GM20431 (cell line): ENCODE results near the gene IRAK2.
"Not testable (repeated sequence)": the region's sequence is repeated elsewhere in the genome, so short reads cannot be mapped to it uniquely, and the experiment has no call there.

ENCODE experiments used
- in situ Hi-C: fragments of 300-500 bp; cut with MseI, MboI; formaldehyde crosslinking; loops from one replicate; pipeline ENCODE4 v1.15.0; 2020; ENCODE audit warnings: low sequenced_read_pairs; ENCODE audit not compliant: unreplicated experiment

The IRAK2 gene

DNA sequence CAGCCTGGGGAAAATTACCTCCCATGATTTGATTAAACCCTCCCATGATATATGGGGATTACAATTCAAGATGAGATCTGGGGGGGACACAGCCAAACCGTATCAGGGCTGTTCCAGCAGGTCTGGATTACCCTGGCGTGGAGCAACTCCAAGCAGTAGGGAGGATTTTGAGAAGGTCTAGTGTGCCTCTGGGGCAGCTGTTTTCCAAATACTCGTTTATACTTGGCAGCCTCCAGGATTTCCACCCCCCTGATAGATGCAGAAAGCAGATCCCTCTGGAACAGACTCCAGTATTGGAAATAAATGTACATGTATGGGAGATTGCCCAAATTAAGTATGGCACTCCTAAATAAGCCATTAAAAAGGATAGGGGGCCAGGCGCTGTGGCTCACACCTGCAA is 7.7 kb upstream of the IRAK2 start:
- in situ Hi-C loops = no loop called here

DNA sequence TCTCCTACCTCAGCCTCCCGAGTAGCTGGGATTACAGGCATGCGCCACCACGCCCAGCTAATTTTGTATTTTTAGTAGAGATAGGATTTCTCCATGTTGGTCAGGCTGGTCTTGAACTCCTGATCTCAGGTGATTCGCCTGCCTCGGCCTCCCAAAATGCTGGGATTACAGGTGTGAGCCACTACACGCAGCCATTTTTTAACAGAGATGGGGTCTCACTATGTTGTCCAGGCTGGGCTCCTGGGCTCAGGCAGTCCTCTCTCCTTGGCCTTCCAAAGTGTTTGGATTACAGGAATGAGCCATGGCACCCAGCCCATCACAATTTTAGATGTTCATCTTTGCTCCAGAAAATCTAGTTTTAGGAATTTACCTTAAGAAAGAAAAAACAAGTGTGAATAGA is 6.2 kb upstream of the IRAK2 start:
- in situ Hi-C loops = not testable (repeated sequence)

DNA sequence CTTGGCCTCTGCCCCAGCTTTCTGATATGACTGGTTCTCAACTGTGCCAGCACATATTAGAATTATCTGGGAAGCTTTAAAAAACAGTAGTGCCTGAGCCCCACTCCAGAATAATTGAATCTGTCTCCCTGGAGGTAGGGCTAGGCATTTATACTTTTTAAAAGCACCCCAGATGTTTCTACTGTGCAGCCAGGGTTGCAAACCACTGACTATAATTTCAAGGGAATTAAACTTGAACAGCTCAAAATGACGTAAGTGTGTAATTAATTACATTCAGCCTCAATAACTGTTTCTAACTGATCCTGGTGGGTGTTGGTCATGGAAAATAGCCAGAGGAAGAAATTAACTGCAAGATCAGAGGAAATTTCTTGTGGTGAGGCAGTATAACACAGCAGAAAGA is 4.4 kb upstream of the IRAK2 start:
- in situ Hi-C loops = loop anchor here (10.0 kb wide), 1 partner anchor 64 kb away; no protein-coding TSS in a partner anchor

DNA sequence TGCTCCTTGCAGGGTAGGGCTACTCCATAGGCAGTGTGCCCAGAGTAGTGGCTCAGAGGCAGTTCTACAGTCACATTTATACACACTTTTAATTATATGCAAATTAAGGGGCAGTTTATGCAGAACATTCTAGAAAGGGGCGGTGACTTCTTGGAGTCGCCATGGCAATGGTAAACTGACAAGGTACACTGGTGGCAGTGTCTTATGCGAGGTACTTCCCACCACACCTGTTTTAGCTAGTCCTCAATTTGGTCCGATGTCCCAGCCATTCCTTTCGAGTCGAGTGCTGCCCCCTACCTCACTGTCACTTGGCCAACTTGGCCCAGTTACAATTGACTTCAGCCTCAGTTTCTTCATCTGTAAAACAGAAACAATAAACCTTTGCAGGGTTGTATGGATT is 3.8 kb upstream of the IRAK2 start:
- in situ Hi-C loops = loop anchor here (10.0 kb wide), 1 partner anchor 64 kb away; no protein-coding TSS in a partner anchor

DNA sequence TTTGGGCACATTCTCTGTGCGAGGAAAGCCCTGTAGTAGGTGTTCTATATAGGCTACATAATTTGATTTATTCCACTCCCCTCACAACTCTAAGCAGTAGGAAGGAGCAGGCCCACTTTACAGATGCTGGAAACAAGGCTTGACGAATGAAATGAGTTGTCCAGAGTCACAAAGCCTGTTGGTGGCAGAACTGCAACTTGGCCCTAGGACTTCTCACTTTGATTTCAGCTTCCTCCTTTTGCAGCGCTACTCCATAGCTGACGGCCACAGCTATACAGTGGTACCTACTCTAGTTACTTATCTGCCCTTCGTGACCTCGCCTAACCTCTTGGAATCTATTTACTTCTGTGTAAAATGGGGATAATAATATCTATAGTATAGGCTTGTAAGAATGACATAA is 2.5 kb upstream of the IRAK2 start:
- in situ Hi-C loops = loop anchor here (10.0 kb wide), 1 partner anchor 63 kb away; no protein-coding TSS in a partner anchor

DNA sequence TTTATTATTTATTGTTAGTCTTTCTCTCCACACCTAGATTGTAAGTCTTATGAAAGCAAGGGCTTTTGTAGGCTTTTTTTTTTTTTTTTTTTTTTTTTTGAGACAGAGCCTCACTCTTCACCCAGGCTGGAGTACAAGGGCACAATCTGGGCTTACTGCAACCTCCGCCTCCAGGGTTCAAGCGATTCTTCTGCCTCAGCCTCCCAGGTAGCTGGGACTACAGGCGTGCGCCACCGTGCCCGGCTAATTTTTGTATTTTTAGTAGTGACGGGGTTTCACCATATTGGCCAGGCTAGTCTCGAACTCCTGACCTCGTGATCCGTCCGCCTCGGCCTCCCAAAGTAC is 546 bp upstream of the IRAK2 start:
- in situ Hi-C loops = loop anchor here (10.0 kb wide), 1 partner anchor 61 kb away; no protein-coding TSS in a partner anchor

DNA sequence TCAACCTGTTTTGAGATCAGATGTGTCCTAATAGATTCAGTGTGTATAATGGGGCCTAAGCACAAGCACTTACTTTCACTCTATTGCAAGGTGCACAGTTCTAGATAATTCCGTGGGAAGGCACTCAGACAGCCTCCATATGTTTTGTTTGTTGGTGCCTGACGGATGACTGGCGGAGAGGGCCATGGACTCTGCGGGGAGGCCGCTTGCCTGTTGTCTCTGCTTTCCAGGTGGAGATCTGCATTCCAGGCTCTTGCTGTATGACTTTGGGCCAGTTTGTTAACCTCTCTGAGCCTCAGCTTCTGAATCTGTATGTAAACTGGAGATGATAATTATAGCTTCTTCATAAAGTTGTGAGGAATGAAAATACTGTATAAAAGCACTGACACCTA is 1.5 kb downstream of the IRAK2 start:
- in situ Hi-C loops = loop anchor here (10.0 kb wide), 1 partner anchor 59 kb away; no protein-coding TSS in a partner anchor

DNA sequence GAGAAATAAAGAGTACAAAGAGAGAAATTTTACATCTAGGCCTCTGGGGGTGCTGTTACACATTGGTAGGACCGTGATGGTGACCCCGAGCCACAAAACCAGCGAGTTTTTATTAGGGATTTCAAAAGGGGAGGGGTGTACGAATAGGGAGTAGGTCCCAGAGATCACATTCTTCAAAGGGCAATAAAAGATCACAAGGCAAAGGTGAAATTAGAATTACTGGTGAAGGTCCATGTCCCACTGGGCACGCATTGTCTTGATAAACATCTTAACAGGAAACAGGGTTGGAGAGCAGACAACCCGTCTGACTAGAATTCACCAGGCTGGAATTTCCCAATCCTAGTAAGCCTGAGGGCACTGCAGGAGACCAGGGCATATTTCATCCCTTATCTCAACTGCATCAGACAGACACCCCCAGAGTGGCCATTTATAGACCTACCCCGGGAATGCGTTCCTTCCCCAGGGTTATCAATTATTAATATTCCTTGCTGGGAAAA is 4.3 kb downstream of the IRAK2 start:
- in situ Hi-C loops = loop anchor here (10.0 kb wide), 1 partner anchor 56 kb away; no protein-coding TSS in a partner anchor

DNA sequence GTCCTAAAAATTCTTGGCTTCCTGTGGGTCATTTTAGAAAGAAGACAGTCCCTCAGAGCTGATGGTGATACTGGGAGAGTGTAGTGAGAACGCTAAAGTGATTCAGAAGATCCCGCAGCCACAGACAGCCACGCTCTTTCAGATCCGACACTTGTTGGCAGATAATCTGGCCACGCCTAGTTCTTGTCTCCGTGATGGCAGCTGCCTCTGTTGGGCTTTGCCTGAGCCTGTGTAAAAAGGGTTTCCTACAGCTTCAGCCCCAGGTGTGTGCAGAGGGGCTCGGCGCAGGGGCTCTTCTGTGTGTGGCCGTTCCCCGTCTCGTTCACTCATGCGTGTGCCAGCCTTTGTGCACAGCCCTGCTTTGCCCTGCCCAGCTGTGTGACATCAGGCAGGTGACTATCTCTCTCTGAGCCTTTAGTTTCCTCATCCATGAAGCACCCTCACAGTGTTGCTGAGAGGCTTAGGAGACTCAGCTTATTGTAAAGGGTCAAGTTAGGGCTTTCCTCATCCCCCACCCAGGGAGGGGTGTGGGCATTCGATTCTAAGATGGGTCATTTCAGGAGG is 6.3 kb downstream of the IRAK2 start:
- in situ Hi-C loops = no loop called here

DNA sequence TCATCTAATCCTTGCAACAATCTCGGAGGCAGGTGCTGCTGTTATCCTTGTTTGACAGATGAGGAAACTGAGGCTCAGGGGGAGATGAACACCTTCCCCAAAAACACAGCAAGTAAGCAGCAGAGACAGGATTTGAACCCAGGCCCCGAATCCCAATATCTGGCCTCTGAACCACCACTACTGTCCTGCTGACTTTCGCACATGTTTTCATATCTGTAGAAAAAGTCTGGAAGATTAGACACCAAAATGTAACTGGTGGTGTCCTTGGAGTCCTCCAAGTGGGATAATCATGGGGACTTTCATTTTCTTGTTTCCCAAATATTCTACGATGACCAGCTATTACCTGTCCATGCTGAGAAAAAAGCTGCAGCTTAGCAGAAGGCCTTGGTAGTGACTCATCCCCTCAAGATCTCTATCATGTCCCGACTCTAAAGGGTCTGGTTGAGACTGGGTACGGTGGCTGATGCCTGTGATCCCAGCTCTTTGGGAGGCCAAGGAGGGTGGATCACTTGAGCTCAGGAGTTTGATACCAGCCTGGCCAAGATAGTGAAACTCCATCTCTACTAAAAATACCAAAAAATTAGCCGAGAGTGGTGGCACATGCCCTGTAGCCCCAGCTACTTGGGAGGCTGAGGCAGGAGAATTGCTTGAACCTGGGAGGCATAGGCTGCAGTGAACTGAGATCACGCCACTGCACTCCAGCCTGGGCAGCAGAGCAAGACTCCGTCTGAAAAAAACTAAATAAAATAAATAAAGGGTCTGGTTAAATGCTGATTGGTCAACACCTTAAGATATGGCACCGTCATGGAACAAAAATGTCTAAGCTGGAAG is 8.6 kb downstream of the IRAK2 start:
- in situ Hi-C loops = no loop called here

DNA sequence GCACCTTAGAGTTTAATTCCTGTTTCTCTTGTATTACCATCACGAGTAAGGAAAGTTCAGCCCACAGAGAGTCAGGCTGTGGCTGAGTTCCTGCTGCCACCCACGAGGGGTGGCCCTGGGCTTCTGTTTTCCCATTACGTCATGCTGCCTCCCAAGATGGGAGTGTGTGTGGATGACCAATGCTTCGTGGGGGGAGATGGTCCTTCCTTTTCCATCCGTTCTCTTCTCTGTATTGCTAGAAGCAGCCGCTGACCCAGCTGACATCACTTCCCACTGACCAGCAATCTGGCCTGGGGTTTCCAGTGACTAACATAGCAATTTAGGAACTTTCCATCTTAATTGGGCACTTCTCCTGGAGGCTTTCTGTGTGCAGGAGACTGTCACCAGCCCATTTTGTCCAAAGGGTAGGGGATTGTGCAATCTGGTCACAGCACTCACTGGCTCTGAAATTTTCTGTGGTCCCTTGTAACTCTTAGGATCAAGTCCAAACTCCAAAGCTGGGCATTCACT is 9.3 kb downstream of the IRAK2 start:
- in situ Hi-C loops = no loop called here

DNA sequence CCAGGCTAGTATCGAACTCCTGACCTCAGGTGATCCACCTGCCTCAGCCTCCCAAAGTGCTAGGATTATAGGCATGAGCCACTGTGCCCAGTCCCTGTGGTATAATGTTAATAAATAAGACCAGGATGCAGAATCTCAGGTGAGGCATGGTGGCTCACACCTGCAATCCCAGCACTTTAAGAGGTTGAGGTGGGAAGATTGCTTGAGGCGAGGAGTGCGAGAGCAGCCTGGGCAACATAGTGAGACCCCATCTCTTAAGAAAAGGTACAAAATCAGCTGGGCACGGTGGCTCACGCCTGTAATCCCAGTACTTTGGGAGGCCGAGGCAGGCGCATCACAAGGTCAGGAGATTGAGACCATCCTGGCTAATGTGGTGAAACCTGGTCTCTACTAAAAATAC is 10.6 kb downstream of the IRAK2 start:
- in situ Hi-C loops = not testable (repeated sequence)

DNA sequence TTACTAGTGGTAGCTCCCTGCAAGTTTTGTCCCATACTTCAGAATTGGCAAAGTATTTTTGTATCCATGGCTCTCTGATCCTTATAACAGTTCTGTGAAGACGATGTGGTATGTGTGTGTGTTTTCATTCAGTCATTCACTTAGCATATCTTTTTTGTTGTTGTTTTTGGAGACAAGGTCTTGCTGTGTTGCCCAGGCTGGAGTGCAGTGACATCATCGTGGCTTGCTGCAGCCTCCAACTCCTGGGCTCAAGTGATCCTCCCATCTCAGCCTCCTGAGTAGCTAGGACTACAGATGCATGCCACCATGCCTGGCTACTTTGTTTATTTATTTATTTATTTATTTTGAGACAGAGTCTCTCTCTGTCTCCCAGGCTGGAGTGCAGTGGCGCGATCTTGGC is 11.4 kb downstream of the IRAK2 start:
- in situ Hi-C loops = not testable (repeated sequence)

DNA sequence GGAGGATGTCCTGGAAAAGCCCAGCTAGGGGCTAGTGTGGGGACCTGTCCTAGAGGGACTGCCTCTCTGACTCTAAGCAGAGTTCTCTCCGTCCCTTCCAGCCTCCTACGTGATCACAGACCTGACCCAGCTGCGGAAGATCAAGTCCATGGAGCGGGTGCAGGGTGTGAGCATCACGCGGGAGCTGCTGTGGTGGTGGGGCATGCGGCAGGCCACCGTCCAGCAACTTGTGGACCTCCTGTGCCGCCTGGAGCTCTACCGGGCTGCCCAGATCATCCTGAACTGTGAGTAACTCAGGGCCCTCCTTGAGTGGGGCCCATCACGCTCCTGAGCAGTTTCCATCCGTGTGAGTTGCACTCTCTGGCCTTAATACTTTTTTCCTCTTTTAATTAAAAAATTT is 13.0 kb downstream of the IRAK2 start:
- in situ Hi-C loops = no loop called here

DNA sequence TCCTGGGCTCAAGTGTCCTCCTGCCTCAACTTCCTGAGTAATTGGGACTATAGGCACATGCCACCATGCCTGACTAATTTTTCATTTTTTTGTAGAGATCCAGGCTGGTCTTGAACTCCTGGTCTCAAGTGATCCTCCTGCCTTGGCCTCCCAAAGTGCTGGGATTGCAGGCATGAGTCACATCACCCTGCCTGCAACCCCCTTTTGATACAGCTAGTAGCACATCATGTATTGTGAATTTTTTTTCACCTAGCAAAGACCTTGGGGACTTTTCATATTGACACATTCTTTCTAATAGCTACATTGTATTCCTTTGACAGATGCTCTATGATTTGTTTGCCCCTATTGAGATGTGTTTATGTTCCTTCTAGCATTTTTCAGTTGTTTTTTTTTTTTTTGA is 14.2 kb downstream of the IRAK2 start:
- in situ Hi-C loops = no loop called here

DNA sequence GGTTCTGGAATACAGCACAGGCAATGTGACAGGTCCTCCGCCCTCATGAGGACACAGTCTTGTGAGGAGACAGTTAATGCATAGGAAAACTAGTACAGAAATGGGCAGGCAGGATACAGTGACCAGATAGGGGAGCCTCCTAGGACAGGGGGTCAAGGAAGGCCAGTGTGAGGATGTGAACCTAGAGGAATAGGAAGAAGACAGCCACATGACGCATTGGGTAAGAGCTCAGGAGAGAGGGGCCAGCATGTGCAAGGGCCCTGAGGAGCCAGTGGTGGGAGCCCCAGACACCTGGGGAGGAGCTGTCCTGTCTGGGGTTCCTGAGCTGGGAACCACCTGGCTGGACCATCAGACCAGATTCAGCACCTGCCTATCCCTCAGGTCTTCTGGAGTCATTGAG is 15.6 kb downstream of the IRAK2 start:
- in situ Hi-C loops = no loop called here

DNA sequence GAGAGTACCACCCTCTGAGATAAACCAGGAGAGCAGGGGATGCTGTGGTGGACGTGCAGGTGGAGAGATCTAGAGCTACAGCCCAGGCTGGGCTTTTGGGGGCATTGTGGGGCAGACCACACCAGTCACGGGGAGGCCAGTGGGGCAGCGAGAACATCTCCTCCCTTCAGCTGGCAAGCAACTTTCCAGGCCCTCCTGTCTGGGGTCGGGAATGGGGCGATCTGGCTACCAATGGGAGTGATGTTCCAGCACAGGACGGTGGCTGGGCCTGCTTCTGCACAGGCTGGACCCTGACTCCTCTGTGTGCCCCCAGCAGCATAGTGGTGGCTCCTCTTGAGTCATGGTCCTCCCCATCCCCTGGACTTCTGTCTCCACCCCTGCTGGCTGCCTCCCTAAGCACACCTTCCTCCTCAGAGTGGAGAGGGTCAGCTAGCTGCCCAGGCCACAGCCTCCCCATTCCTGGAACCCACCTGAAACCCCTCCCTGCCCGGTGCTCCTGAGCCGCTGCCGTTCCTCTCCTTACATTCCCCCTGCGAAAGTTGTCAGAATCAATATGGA is 16.1 kb downstream of the IRAK2 start:
- in situ Hi-C loops = no loop called here

DNA sequence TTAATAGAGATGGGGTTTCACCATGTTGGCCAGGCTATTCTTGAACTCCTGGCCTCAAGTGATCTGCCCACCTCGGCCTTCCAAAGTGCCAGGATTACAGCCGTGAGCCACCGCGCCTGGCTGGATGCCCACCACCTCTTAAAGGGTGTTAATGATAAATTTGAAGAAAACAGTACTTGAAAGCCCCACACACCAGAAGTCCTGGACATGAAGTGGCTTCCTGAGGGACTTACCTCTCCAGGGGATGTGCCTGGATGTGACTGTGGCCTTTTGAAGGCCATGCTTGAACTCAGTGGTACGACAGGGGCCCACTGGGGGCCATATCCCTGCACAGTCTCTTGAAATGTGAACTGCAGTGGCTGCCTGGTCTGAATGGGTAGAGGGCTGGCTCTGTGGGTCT is 18.2 kb downstream of the IRAK2 start:
- in situ Hi-C loops = no loop called here

DNA sequence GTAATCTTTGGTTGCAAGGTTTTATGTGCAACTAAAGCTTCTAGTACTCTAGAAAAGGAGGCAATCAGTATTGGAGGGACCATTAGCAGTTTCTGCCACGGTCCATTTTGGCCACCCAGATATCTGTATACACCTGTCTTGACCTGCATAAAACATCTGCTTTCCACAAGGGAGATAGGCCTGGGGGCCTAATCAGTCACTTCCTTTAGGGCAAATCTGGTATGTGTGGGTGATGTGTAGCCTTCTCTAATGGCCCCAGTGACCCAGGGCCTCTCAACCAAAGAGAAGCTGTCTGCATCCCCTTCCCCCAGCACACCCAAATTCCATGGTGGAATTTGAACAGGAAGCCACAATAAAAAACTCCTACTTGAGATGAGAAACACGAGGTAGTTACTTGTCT is 19.5 kb downstream of the IRAK2 start:
- in situ Hi-C loops = no loop called here

DNA sequence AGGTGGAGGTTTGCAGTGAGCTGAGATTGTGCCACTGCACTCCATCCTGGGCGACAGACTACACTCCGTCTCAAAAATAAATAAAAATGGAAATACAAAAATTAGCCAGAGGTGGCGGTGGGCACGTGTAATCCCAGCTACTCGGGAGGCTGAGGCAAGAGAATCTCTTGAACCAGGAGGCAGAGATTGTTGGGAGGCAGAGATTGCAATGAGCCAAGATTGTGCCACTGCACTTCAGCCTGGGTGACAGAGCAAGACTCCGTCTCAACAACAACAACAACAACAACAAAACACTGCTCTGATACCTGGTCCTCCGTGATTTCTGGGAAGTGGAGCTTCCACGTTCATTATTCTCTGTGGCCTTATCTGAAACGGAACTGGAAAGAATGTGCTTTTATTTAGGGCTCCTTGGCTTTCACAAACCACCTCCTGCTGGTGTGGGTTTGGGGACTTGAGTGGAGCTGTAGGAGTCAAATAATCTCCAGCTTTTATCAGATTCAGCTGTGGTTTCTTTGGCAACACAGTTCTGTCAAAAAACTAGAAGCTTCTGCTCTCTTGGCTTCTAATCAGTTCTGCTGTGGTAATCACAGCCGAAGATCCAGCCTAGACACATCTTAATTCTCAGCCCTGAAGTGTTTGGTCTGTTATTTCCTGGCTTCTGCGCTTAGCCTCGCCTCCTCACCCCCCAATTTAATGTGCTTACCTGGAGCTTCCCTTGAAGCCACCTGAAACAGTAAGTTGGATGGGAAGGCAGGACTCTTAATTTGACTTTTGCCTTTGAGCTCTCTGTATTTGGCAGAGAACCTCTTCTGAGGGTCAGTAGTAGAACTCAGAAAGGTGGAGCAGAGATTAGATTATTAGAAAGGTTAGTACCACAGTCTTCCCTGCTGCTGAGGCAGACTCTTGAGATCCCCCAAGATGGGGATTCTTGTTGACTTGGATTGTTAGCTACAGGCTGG is 21.4 kb downstream of the IRAK2 start:
- in situ Hi-C loops = no loop called here
